ENCODE results near the gene ZNF14.

- TF ChIP-seq CTCF (conservative IDR thresholded peaks at IDR 0.05; ENCODE audit: low read depth, low read length): no peak
- no peak for TF ChIP-seq EZH2 (IDR thresholded peaks at IDR 0.05; ENCODE audit: borderline replicate concordance, low read depth, low read length, poor library complexity, severe bottlenecking)
Observed at GRCh38 chr19:19670070-19670551, 62.8 kb downstream of the ZNF14 start.
